ENCODE data around the gene FOXK1.

The FOXK1 gene

DNA sequence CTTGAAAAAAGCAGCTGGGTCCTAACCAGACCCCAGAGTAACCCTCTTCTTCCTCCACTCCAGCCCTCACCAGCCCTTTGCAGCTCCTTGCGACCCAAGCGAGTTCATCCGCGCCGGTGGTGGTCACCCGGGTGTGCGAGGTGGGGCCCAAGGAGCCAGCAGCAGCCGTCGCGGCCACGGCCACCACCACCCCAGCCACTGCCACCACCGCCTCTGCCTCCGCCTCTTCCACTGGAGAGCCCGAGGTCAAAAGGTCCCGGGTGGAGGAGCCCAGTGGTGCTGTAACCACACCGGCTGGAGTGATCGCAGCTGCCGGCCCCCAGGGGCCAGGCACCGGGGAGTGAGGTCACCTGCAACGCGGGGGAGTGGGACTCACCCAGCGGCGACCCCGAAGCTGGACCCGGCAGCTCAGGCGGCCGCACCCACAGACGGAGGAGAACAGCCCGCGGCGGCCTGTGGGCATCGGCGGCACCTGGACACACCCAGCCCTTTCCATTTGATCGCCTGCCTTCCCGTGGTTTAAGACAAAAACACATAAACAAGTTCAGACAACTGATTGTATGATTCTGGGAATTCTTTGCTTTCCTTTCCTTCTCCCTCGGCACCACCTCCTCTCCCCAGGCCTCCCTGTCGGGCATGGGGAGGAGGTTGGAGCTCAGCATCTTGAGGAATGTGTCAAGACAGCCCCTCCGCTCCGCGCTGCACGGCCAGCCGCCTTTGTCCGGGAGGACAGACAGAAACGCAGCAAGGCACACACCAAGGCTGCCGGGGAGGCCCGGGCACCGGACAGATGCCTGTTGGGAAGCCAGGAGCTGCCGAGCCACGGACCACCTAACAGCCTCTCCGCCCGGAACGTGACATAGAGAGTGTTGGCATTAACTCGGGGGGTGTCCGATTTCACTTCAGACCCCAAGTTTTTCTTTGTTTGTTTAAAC is 80.3 kb downstream of the FOXK1 start:
- no peak overlapping the region for H3K4me3 ChIP-seq (ENCODE audit: insufficient read depth, low read depth, low read length, poor library complexity, severe bottlenecking)
- no peaks in the 10 kb centered on the region for H3K9me3 ChIP-seq (ENCODE audit: control insufficient read depth, low read length)
- peaks cover 61% of the 10 kb centered on the region for H3K36me3 ChIP-seq (ENCODE audit: control insufficient read depth, insufficient read depth, low read length)
- DNase-seq: no peak
- no peak overlapping the region for H3K27ac ChIP-seq (ENCODE audit: insufficient read depth, low read length, poor library complexity, severe bottlenecking)
- no peaks in the 10 kb centered on the region for H3K27me3 ChIP-seq (replicated peaks; ENCODE audit: control insufficient read depth, insufficient read depth, low read length, poor library complexity, severe bottlenecking)
- no peaks in the 10 kb centered on the region for H3K4me1 ChIP-seq (ENCODE audit: control insufficient read depth, insufficient read depth, low read length, poor library complexity, severe bottlenecking)

DNA sequence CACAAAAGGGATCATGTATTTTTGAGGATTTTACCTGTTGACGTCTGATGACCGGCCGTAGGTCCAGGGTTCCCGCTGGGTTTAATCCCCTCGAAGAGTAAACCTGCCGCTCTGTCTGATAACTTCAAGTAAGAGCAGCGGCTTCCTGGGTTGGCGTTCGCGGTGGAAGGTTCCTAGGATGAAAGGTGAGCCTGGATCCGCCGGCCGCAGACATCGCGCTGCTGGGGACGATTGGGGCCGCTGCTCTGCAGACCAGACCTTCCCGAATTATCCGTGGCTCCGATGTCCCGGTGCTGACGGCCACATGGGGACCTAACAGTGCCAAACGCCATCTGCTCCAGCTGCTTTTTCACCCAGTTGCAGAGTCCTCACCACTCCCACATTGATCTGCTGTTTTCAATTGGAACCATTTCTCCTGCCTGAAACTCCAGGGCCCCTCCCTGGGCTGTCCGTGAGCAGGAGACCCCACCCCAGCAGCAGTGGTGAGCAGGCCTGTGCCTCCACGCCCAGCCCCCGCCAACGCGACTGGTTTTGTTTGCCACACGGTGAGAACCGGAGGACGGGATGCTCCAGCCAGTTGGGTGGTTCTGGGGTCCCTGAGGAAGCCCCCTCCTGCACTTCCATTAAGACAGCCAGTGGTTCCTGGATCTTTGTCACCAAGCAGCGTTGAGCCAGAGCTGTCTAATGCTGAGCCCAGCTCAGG is 81.1 kb downstream of the FOXK1 start:
- no peak for DNase-seq
- H3K9me3 ChIP-seq (ENCODE audit: control insufficient read depth, low read length): no peaks in the 10 kb centered on the region
- no peaks in the 10 kb centered on the region for H3K4me1 ChIP-seq (ENCODE audit: control insufficient read depth, insufficient read depth, low read length, poor library complexity, severe bottlenecking)
- H3K4me3 ChIP-seq (ENCODE audit: insufficient read depth, low read depth, low read length, poor library complexity, severe bottlenecking): no peak overlapping the region
- no peak overlapping the region for H3K27ac ChIP-seq (ENCODE audit: insufficient read depth, low read length, poor library complexity, severe bottlenecking)
- no peaks in the 10 kb centered on the region for H3K27me3 ChIP-seq (replicated peaks; ENCODE audit: control insufficient read depth, insufficient read depth, low read length, poor library complexity, severe bottlenecking)
- H3K36me3 ChIP-seq (ENCODE audit: control insufficient read depth, insufficient read depth, low read length): peaks cover 54% of the 10 kb centered on the region

DNA sequence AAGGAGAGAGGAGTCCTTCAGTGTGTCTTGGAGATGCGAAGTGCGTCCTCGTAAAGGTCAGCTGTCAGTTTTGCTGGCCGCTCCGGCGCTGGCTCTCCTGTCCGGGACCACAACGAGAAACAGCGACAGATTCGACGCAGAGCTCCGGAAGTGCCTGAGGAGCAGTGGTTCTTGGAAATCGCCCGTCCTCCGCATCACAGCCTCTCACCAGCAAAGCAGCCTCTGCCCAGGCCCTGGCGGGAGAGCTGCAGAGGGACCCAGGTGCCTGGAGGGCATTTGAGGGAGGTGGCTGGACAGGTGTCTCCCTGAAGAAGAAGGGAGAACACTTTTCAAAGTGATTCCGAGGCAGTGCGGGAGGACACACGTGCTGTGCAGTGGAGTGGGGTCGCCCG is 81.7 kb downstream of the FOXK1 start:
- H3K36me3 ChIP-seq (ENCODE audit: control insufficient read depth, insufficient read depth, low read length): peaks cover 48% of the 10 kb centered on the region
- H3K27ac ChIP-seq (ENCODE audit: insufficient read depth, low read length, poor library complexity, severe bottlenecking): no peak overlapping the region
- no peak for DNase-seq
- H3K9me3 ChIP-seq (ENCODE audit: control insufficient read depth, low read length): no peaks in the 10 kb centered on the region
- no peaks in the 10 kb centered on the region for H3K27me3 ChIP-seq (replicated peaks; ENCODE audit: control insufficient read depth, insufficient read depth, low read length, poor library complexity, severe bottlenecking)
- H3K4me1 ChIP-seq (ENCODE audit: control insufficient read depth, insufficient read depth, low read length, poor library complexity, severe bottlenecking): no peaks in the 10 kb centered on the region
- no peak overlapping the region for H3K4me3 ChIP-seq (ENCODE audit: insufficient read depth, low read depth, low read length, poor library complexity, severe bottlenecking)

DNA sequence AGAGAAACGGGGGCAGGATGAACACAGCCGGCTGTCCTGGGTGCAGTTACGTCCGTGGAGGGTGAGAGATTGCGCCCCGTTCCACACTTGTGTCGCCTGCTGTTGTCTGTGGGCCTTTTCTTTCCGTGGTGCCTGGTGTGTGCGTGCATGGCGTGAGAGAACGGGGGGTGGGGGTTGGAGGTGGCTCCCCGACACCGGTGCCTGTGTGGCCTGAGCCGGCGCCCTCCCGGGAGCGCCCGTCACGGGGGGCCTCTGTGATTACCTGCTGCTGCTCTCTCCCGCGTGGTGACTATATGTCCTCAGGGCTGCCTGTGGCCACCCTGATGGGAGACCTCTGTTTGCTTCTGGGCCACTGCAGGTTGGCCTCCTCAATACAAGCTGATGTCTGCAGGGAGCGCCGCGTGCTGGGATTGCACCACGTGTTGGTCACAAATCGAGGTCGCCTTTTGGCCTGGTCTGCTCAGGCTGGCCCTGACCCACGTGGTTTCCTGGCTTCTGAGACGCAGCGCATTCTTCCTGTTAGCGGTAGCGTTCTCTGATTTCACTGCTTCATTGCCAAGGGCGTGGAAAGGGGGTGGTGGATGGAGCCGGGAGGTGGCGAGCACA is 82.4 kb downstream of the FOXK1 start:
- Histone ChIP-seq H3K27ac (ENCODE audit: insufficient read depth, low read length, poor library complexity, severe bottlenecking) (no peak overlapping the region), H3K4me1 (ENCODE audit: control insufficient read depth, insufficient read depth, low read length, poor library complexity, severe bottlenecking) (no peaks in the 10 kb centered on the region), H3K27me3 (replicated peaks; ENCODE audit: control insufficient read depth, insufficient read depth, low read length, poor library complexity, severe bottlenecking) (no peaks in the 10 kb centered on the region), H3K9me3 (ENCODE audit: control insufficient read depth, low read length) (no peaks in the 10 kb centered on the region), H3K4me3 (ENCODE audit: insufficient read depth, low read depth, low read length, poor library complexity, severe bottlenecking) (no peak overlapping the region), H3K36me3 (ENCODE audit: control insufficient read depth, insufficient read depth, low read length) (peaks cover 43% of the 10 kb centered on the region)
- no peak for DNase-seq

DNA sequence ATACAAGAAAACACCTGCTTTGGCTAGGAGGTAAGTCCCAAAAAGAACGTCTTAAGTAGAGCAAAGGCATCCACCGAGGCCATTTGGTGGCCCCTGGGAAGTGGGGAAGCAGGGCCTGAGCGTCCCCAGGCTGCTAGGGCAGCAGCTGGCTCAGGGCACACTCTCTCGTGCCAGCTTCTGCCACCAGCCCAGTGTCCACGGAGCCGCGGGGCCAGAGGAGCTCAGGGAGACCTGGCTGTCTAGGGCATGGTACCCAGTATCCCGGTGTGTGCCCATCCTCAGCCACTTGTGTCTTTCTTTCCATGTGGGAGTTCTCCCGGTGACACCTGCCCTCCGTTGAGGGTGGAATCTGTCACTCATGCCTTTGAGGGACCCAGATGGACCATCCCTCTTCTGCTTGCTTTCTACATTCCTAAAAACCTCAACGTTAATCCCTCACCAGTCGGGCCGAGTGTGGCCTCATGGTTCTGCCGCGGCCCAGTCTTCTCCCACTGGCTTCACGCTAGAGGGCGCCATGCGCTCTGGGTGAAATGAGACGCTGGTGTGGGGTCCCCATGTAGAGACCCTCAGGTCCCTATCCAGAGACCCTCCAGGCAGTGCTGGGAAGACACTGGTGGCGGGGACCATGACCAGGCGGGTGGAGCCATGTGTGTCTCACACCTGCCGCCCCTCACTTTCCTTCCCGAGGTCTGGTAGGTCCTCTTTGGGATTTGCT is 83.8 kb downstream of the FOXK1 start:
- Histone ChIP-seq H3K27me3 (replicated peaks; ENCODE audit: control insufficient read depth, insufficient read depth, low read length, poor library complexity, severe bottlenecking) (no peaks in the 10 kb centered on the region), H3K4me3 (ENCODE audit: insufficient read depth, low read depth, low read length, poor library complexity, severe bottlenecking) (no peak overlapping the region), H3K27ac (ENCODE audit: insufficient read depth, low read length, poor library complexity, severe bottlenecking) (no peak overlapping the region), H3K36me3 (ENCODE audit: control insufficient read depth, insufficient read depth, low read length) (peaks cover 34% of the 10 kb centered on the region), H3K9me3 (ENCODE audit: control insufficient read depth, low read length) (no peaks in the 10 kb centered on the region), H3K4me1 (ENCODE audit: control insufficient read depth, insufficient read depth, low read length, poor library complexity, severe bottlenecking) (no peaks in the 10 kb centered on the region)
- no peak for DNase-seq

DNA sequence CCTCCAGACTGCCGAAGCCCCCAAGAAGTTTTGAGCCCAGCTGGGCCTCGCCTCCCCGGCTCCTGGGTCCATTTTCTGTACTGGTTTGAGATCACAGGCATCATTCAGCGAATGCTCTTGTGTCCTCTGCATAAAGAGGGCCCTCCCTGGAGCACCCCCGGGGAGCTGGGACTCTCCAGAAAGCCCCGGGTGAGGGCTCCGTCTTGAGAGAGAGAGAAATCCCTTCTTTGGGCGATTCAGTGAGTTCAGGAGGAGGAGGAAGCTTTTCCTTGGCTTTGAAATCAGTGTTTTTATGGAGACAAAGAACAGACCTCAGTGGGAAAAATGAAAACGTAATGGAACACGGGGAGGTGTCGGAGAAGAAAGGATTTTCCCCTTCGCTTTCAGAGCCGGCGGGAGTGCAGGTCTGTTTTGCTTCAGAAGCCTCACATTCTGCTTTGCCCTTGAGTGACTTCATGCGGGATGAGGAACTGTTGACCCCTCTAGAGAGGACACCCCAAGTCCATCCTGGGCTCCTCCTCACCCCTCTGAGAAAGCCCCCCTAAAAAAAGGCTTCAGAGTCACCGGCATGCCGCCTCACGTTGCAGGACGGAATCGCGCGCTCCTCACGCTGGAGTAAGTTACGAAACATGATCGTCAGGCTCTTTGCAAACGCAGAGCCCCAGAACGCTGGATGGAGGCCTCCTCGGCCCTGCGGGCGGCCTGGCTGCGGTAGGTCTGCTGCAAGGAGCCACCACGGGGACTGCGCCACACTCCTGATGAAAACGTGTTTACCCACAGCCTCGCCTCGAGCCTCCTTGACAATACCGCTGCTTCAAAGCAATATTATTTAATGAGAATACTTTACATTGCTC is 84.8 kb downstream of the FOXK1 start:
- H3K36me3 ChIP-seq (ENCODE audit: control insufficient read depth, insufficient read depth, low read length): peaks cover 24% of the 10 kb centered on the region
- no peak for DNase-seq
- no peaks in the 10 kb centered on the region for H3K9me3 ChIP-seq (ENCODE audit: control insufficient read depth, low read length)
- H3K27me3 ChIP-seq (replicated peaks; ENCODE audit: control insufficient read depth, insufficient read depth, low read length, poor library complexity, severe bottlenecking): no peaks in the 10 kb centered on the region
- no peaks in the 10 kb centered on the region for H3K4me1 ChIP-seq (ENCODE audit: control insufficient read depth, insufficient read depth, low read length, poor library complexity, severe bottlenecking)
- no peak overlapping the region for H3K4me3 ChIP-seq (ENCODE audit: insufficient read depth, low read depth, low read length, poor library complexity, severe bottlenecking)
- no peak overlapping the region for H3K27ac ChIP-seq (ENCODE audit: insufficient read depth, low read length, poor library complexity, severe bottlenecking)

DNA sequence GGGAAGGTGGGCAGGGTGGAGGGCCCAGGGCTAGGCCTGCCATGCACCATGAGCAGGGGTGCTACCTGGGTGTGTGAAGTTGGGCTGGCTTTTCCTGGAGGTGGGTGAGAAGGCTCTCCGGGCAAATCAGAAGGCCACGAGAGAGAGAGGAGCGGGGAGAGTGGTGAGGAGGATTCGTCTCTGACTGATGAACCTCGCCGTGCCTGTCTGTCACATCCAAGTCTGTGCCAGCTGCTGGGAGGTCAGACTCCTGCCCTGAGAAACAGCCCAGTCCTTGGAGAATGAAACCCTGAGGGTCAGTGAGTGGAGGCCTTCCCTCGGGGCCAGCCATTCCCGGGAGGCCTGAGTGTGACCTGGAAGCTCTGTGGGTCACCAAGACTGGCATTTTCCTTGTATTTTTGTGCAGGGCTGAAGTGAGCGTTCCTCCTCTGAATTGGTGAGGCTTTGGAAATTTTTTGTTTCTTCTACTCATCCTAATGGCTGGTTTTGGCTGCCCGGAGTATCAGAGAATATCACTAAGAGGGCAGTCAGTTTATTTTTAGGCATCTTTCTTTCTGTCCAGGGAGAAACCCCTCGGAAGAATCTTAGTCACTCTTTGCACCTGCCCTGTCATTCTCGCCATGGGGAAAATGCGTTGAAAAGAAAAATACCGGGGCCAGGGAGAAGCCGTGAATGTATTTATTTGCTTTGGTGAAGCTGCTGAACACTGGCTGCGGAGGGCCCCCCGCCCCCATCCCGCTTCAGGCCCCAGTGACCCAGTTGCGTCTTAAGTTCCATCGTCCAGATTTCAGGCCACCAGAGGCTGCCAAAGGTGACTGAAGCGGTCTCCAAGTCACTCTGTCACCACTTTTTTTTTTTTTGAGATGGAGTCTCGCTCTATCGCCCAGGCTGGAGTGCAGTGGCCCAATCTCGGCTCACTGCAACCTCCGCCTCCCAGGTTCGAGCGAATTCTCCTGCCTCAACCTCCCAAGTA is 86.8 kb downstream of the FOXK1 start:
- Histone ChIP-seq H3K36me3 (ENCODE audit: control insufficient read depth, insufficient read depth, low read length) (peaks cover 5% of the 10 kb centered on the region), H3K4me1 (ENCODE audit: control insufficient read depth, insufficient read depth, low read length, poor library complexity, severe bottlenecking) (no peaks in the 10 kb centered on the region), H3K27me3 (replicated peaks; ENCODE audit: control insufficient read depth, insufficient read depth, low read length, poor library complexity, severe bottlenecking) (no peaks in the 10 kb centered on the region), H3K9me3 (ENCODE audit: control insufficient read depth, low read length) (no peaks in the 10 kb centered on the region), H3K27ac (ENCODE audit: insufficient read depth, low read length, poor library complexity, severe bottlenecking) (no peak overlapping the region), H3K4me3 (ENCODE audit: insufficient read depth, low read depth, low read length, poor library complexity, severe bottlenecking) (no peak overlapping the region)
- DNase-seq: no peak

DNA sequence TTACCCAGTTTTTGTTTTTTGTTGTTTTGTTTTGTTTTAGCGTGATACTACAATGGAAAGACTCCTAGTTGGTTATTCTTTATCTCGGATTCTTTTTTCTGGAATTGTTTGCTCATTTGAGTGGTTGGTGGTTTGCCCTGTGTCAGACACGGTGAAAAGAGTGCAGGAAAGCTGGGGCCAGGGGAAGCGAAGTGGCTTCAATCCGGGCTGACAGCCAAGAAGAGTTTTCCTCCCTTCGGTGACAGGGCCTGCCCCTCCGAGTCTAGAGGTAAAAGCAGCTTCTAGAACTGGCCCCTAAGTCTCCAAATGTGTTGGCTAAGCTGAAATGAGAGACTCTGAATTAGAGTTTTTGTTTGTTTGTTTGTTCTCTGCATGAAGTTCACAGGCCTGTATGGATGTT is 87.7 kb downstream of the FOXK1 start:
- Histone ChIP-seq H3K27me3 (replicated peaks; ENCODE audit: control insufficient read depth, insufficient read depth, low read length, poor library complexity, severe bottlenecking) (no peaks in the 10 kb centered on the region), H3K27ac (ENCODE audit: insufficient read depth, low read length, poor library complexity, severe bottlenecking) (no peak overlapping the region), H3K36me3 (ENCODE audit: control insufficient read depth, insufficient read depth, low read length) (no peaks in the 10 kb centered on the region), H3K9me3 (ENCODE audit: control insufficient read depth, low read length) (no peaks in the 10 kb centered on the region), H3K4me3 (ENCODE audit: insufficient read depth, low read depth, low read length, poor library complexity, severe bottlenecking) (no peak overlapping the region), H3K4me1 (ENCODE audit: control insufficient read depth, insufficient read depth, low read length, poor library complexity, severe bottlenecking) (peaks cover 4% of the 10 kb centered on the region)
- no peak for DNase-seq
